Measurements from ENCODE around the gene CCDC73. TPM values are rescaled to one million over a fixed set of nuclear protein-coding genes. Genes with fewer than 3 reads are reported as not detected.

Gene CCDC73
- total RNA-seq, 2 experiments from 2014 or later: not detected

Other genes starting within 250 kb of the CCDC73 start
- gene EIF3M, start 210.8 kb downstream of the CCDC73 start, total RNA-seq: 100 to 1,000 TPM; 377 to 389 TPM
- gene PRRG4, start 35.3 kb upstream of the CCDC73 start, total RNA-seq: under 1 TPM; 0.24 to 0.43 TPM
- 10 to 100 TPM in 1 of 2 experiments, 1 to 10 TPM in 1; 8.3 to 10.9 TPM for gene QSER1, start 98.1 kb upstream of the CCDC73 start, total RNA-seq
- under 1 TPM; 0.86 to 0.90 TPM for gene DEPDC7, start 221.2 kb upstream of the CCDC73 start, total RNA-seq
- gene TCP11L1, start 244.9 kb upstream of the CCDC73 start, total RNA-seq: 10 to 100 TPM in 1 of 2 experiments, 1 to 10 TPM in 1; 10.0 to 11.4 TPM

All from activated CD4-positive, alpha-beta memory T cell treated with anti-CD3 and anti-CD28 coated beads for 36 hours (primary cell).